GM18517 (cell line): ENCODE results near the gene PCBP3.

Experiments
- ATAC-seq: cut with Tn5 transposase; IDR thresholded peaks from one replicate; pipeline ENCODE4 v1.9.1; 2021; ENCODE audit warnings: mild to moderate bottlenecking, moderate library complexity; ENCODE audit not compliant: unreplicated experiment

Gene PCBP3

GRCh38 chr21:45855248-45855811, 211.8 kb downstream of the PCBP3 start:
- no peak for ATAC-seq

GRCh38 chr21:45856442-45856841, 212.9 kb downstream of the PCBP3 start:
- ATAC-seq = no peak

DNA sequence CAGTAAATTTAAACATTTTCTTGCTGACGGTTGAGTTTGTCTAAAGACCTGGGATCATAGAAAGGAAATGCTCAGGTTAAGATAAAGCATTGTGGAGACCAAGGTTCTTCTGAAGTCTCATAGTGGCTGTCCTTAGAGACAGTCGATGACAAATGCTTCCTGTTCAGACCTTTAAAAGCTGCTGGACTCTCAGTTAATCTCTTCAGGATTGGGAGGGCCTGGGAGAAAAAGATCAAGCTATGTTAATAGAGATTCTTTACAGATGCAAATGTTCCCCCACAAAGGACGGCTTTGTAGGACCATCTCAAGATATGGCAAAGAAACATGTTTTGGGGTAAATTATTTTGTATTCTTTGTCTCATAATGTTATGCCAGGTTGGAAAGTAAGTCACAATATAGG, 213.4 kb downstream of the PCBP3 start:
- no peak for ATAC-seq

DNA sequence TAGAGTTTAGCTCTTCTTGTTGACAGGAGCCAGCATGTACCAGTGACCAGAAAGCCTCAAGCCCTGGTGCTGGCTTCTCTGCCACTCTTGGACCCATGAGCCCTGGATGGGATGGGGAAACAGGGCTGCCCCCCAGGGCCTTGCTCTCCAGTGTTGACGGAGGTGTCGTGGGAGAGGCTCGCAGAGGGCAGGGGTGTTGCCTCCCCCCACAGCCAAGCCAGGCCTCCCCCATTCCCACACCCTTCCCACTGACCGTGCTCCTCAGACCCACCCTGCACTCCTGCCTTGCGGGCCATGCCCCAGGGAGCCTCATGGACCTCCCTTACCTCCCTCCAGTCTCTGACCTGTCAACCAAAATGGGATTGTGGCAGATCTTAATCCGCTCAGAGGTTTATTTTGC, 214.2 kb downstream of the PCBP3 start:
- no peak for ATAC-seq

GRCh38 chr21:45858180-45858579, 214.7 kb downstream of the PCBP3 start:
- no peak for ATAC-seq

GRCh38 chr21:45859041-45859761, 215.7 kb downstream of the PCBP3 start:
- ATAC-seq = no peak

- no peak for ATAC-seq
Observed at GRCh38 chr21:45859762-45860357, 216.3 kb downstream of the PCBP3 start.

- no peak for ATAC-seq
Observed at GRCh38 chr21:45860493-45861155, 217.1 kb downstream of the PCBP3 start.

DNA sequence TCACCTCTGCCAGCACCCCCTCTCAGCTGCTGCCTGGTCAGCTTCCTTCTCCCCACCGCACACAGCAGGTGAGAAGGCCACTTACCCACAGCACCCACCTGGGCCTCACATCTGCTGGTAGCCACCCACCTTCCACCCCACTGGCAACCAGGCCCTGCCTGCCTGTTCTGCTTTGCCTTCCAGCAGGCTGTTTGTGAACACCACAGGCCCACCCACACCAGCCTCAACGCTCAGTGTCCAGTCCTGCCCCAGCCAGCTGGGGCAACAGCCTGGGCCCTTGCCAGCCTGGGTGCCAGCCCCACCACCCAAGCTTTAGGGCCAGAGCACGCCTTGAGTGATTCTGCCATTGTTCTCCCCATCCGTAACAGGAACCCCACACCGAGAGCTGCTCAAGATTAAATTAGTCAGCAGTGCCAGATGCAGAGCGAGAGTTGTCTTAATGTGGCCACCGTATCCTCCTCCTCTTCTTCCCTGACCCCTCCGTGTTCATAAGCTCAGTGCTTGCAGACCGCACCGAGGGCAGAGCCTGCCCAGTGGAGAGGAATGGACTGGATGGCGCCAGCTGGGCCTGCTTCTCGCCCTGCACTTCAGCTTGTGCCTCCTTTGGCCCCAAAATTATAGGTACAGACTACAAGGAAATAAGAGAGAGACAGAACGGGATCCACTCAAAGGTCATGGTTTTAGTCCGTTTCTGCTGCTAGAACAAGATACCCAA, 217.8 kb downstream of the PCBP3 start:
- ATAC-seq = no peak

DNA sequence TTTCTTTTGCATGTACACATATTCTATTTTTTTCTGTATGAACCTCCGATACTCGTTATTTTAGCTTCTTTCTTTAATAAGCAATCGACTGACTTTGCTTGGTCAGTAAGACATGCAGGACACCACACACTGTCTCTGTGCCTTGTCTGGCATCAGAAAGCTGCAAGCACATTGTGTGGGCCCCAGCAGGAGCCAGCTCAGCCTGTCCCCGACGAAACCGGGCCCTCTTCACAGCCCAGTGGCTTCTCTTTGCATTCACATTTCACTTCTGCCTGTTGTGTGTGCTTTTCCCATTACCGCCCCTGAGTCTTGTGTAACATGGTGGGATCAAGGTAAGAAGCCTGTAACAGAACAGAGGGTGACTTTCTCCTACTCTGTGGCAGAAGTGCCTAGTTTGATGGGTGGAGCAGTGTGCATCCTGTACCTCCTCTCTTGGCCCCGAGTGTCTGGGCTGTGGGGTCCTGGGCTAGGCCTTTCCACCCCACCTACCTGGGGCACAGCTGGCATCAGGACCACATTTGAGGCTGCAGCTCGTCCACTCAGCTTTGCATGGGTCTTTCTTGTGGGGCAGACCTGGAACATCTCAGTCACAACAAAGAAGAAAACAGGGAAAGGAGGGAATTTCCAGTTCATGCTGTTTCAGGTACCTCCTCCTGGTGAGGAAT, 219.2 kb downstream of the PCBP3 start:
- no peak for ATAC-seq

GRCh38 chr21:45863267-45863666, 219.7 kb downstream of the PCBP3 start:
- ATAC-seq = no peak

DNA sequence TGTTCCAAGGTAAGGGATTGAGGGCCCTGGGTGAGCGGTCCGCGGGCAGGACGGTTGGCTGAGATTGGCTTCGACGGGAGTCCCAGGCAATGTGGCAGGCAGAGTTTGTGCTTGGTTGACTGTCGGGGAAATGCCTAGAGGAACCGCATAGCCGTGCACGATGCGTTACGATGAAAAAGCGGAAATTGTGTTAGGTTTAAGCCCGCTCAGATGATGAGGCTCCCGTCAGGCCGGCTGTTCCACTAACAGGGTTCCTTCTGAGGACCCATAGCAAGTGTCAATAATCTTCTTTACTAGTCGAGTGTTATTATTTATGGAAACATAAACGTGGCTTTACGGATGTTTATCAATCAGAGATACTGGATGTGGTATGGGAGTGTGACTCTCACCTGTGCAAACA, 220.2 kb downstream of the PCBP3 start:
- no peak for ATAC-seq

GRCh38 chr21:45864436-45864835, 220.9 kb downstream of the PCBP3 start:
- ATAC-seq = no peak

- ATAC-seq = no peak
Observed at GRCh38 chr21:45865106-45865835, 221.7 kb downstream of the PCBP3 start.

- ATAC-seq = no peak
Observed at GRCh38 chr21:45866551-45866950, 223.0 kb downstream of the PCBP3 start.

- no peak for ATAC-seq
Observed at GRCh38 chr21:45867041-45867666, 223.6 kb downstream of the PCBP3 start.

DNA sequence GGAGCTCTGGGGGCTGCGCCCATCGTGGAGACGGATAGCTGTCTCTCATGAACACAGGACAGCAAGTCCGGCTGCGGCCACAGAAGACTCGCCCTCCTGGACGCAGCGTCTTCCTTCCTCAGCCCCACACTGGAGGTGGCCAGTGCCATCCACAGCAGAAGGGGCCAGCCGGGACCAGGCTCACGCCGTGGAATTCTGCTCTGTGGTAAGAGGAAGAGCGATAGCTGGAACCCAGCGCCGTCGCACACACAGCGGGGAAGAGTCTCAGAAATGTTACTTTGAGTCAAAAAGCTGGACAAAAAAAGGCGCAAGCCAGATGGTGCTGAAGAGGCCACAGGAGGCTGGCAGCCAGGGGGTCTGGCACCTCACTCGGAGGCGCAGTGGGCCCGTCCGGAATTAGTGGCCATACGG, 224.2 kb downstream of the PCBP3 start:
- no peak for ATAC-seq

DNA sequence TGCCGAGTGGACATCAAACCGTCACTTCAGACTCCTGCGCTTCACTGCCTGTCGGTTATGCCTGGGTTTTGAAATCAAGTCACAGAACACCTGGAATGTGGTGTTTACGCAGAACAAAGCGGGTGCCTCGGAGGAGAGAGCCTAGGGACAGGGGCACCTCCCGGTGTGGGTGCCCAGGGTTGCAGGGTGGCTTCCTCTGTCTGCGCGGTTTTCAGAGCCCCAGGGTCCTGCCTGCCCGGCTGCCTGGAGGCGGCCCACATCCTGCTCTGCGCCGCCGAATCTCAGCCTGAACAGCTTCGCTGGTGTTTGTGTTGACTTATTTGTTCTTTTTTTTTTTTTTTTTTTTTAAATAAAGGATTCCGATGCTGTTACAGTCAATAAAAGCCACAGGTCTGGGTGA, 224.6 kb downstream of the PCBP3 start:
- no peak for ATAC-seq

DNA sequence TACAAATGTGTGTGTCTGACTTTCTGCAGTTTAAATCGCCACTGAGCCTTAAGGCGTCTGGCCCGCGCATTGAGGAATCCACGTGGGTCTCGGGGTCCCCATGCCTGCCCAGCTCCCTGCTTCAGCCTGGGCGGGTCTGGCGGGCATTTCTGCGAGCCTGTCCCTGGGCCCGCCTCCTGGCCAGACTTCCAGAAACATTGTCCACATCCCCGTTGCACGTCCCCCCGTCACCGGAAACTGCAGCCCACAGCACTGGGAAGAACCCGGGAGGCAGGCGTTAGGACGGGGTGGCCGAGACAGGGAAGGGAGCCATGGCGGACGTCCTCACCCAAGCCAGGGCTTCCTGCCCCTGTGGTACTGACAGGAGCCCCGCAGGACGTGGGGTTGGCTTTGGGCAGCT, 225.0 kb downstream of the PCBP3 start:
- no peak for ATAC-seq
